ENCODE data around the gene NCOR1.

GRCh38 chr17:16243385-16243784 is 28.1 kb upstream of the NCOR1 start:
- no peak for TF ChIP-seq CTCF (IDR thresholded peaks at IDR 0.05 in 2 of 3, conservative IDR thresholded peaks at IDR 0.05 in 1 of 3; ENCODE audit: control insufficient read depth in 2 of 3, extremely low read depth in 1 of 3, insufficient read depth in 1 of 3, low read depth in 3 of 3, low read length in 3 of 3)
- no peak for TF ChIP-seq CBX3 (IDR thresholded peaks at IDR 0.05; ENCODE audit: borderline replicate concordance, low read depth)
- TF ChIP-seq ATF3 (IDR thresholded peaks at IDR 0.05; ENCODE audit: borderline replicate concordance, extremely low read depth, low read depth, low read length), result no peak
- no peak for TF ChIP-seq BCL3 (IDR thresholded peaks at IDR 0.05; ENCODE audit: borderline replicate concordance, insufficient read depth, low read depth, low read length, poor library complexity, severe bottlenecking)
- no peak for TF ChIP-seq ZBTB4 (CRISPR knock-in tag; IDR thresholded peaks at IDR 0.05)
- no peak for TF ChIP-seq EP300 (IDR thresholded peaks at IDR 0.05; ENCODE audit: borderline replicate concordance in 1 of 2, control insufficient read depth in 1 of 2, low read depth in 2 of 2, low read length in 2 of 2)
- no peak for TF ChIP-seq RELA (IDR thresholded peaks at IDR 0.05; ENCODE audit: borderline replicate concordance, partially characterized antibody)
- no peak for TF ChIP-seq TCF12 (IDR thresholded peaks at IDR 0.05; ENCODE audit: low read depth, low read length)

Measured in GM12878 (cell line).